ENCODE results near the gene ARID1B. TPM values are rescaled to one million over a fixed set of nuclear protein-coding genes. Genes with fewer than 3 reads are reported as not detected.
A peak's percentile ranks its signal among the peaks of the same experiment; 100 is the strongest.

ARID1B gene
- total RNA-seq, 1 donor from 2014 or later = 101 TPM

GRCh38 chr6:157098999-157099398 is 321.8 kb downstream of the ARID1B start:
- Mint-ChIP-seq H3K27me3 (ENCODE audit: low read depth) (no peaks in the 10 kb centered on the region), H3K27ac (ENCODE audit: unreplicated experiment) (no peak overlapping the region), H3K4me3 (no peak overlapping the region), H3K36me3 (ENCODE audit: low read depth) (peaks cover 13% of the 10 kb centered on the region), H3K4me1 (peaks cover 51% of the 10 kb centered on the region), H3K9me3 (no peaks in the 10 kb centered on the region)
- no peak for TF ChIP-seq CTCF (conservative IDR thresholded peaks at IDR 0.05)
- no peak for DNase-seq (ENCODE audit: low read depth, low spot score)

- Mint-ChIP-seq H3K9me3 (no peaks in the 10 kb centered on the region), H3K4me1 (peaks cover 47% of the 10 kb centered on the region), H3K27ac (ENCODE audit: unreplicated experiment) (peak overlapping the region; percentile 20), H3K4me3 (no peak overlapping the region), H3K27me3 (ENCODE audit: low read depth) (no peaks in the 10 kb centered on the region), H3K36me3 (ENCODE audit: low read depth) (peaks cover 10% of the 10 kb centered on the region)
- no peak for DNase-seq (ENCODE audit: low read depth, low spot score)
- TF ChIP-seq CTCF (conservative IDR thresholded peaks at IDR 0.05) = no peak
Measured at GRCh38 chr6:157099912-157100593, 322.9 kb downstream of the ARID1B start.

GRCh38 chr6:157101166-157101565 is 324.0 kb downstream of the ARID1B start:
- no peak overlapping the region for H3K27ac Mint-ChIP-seq (ENCODE audit: unreplicated experiment)
- no peak for TF ChIP-seq CTCF (conservative IDR thresholded peaks at IDR 0.05)
- peaks cover 8% of the 10 kb centered on the region for H3K36me3 Mint-ChIP-seq (ENCODE audit: low read depth)
- no peak for DNase-seq (ENCODE audit: low read depth, low spot score)
- no peaks in the 10 kb centered on the region for H3K9me3 Mint-ChIP-seq
- peaks cover 39% of the 10 kb centered on the region for H3K4me1 Mint-ChIP-seq
- no peak overlapping the region for H3K4me3 Mint-ChIP-seq
- no peaks in the 10 kb centered on the region for H3K27me3 Mint-ChIP-seq (ENCODE audit: low read depth)

- H3K36me3 Mint-ChIP-seq (ENCODE audit: low read depth) = peaks cover 5% of the 10 kb centered on the region
- no peak for TF ChIP-seq CTCF (conservative IDR thresholded peaks at IDR 0.05)
- no peak overlapping the region for H3K4me3 Mint-ChIP-seq
- H3K27ac Mint-ChIP-seq (ENCODE audit: unreplicated experiment) = no peak overlapping the region
- H3K4me1 Mint-ChIP-seq = peaks cover 41% of the 10 kb centered on the region
- DNase-seq (ENCODE audit: low read depth, low spot score) = no peak
- no peaks in the 10 kb centered on the region for H3K27me3 Mint-ChIP-seq (ENCODE audit: low read depth)
- H3K9me3 Mint-ChIP-seq = no peaks in the 10 kb centered on the region
Measured at GRCh38 chr6:157104803-157105202, 327.6 kb downstream of the ARID1B start.

- Mint-ChIP-seq H3K4me1 (peaks cover 28% of the 10 kb centered on the region), H3K9me3 (no peaks in the 10 kb centered on the region), H3K36me3 (ENCODE audit: low read depth) (peaks cover 3% of the 10 kb centered on the region), H3K4me3 (no peak overlapping the region), H3K27me3 (ENCODE audit: low read depth) (no peaks in the 10 kb centered on the region), H3K27ac (ENCODE audit: unreplicated experiment) (no peak overlapping the region)
- DNase-seq (ENCODE audit: low read depth, low spot score) = no peak
- no peak for TF ChIP-seq CTCF (conservative IDR thresholded peaks at IDR 0.05)
Measured at GRCh38 chr6:157106487-157106886, 329.3 kb downstream of the ARID1B start.

Measured in neural crest cell (in vitro differentiated cells).